ENCODE data around the gene JUN. TPM values are rescaled to one million over a fixed set of nuclear protein-coding genes. Genes with fewer than 3 reads are reported as not detected.

The JUN gene
- total RNA-seq, 1 donor = 55.0 TPM

- no peak for TF ChIP-seq CTCF (IDR thresholded peaks at IDR 0.05; ENCODE audit: insufficient read depth, low read length)
- no peak for DNase-seq (ENCODE audit: low read depth)
- no peak overlapping the region for H3K4me3 ChIP-seq (ENCODE audit: low read depth, low read length)
Observed at GRCh38 chr1:58765441-58765840, 18.4 kb downstream of the JUN start.

DNA sequence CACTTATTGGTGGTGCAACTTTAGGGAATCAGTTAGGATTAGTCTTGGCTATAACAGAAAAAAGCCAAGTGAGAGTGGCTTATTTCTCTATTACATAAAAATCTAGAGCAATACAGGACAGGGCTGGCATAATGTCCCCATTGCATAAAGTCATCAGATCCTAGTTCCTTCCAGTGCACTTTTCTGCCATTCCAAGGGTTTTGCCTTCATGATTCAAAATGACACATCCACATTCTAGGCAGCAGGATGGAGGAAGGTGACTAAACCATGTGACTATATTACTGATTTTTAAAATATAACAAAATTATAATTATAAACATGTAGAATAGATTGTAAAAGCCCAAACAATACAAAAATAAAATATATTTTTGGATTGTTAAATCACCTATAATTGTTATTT, 18.8 kb downstream of the JUN start:
- H3K4me3 ChIP-seq (ENCODE audit: low read depth, low read length) = no peak overlapping the region
- DNase-seq (ENCODE audit: low read depth) = no peak
- no peak for TF ChIP-seq CTCF (IDR thresholded peaks at IDR 0.05; ENCODE audit: insufficient read depth, low read length)

DNA sequence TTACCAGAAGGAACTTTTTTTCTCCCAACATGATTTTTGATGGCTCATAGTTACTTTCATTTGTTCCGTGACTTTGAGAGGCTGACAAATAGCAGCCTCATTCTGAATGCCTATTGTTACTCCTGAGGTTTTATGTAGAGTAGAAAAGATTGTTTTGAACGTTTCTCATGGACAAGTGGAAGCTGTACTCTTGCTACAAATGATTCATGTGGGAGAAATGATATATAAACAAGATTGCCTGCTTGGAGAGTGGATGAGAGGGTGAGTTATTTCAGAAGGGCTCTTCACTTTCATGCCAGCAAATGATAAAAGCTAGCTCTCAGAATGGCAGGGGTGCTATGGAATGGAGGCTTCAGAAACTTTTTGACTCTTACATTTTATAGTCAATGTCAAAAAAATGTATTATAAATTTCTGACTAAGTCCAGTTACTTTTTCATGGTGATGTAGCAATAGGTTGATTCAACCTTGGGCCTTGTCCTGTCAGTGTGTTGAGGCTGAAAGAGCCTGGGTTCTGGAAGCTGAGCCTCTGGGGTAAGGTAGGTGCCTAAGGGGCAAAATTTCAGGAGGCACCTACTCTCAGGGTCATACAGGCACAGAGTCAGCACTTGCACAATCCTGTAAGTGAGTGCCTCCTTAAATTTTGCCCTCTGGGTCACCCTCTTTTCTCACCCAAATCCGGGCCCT, 19.4 kb downstream of the JUN start:
- TF ChIP-seq CTCF (IDR thresholded peaks at IDR 0.05; ENCODE audit: insufficient read depth, low read length) = no peak
- H3K4me3 ChIP-seq (ENCODE audit: low read depth, low read length) = peak overlapping the region; percentile 16

GRCh38 chr1:58763214-58763613, 20.6 kb downstream of the JUN start:
- peak; percentile 79 for DNase-seq (ENCODE audit: low read depth)
- no peak overlapping the region for H3K4me3 ChIP-seq (ENCODE audit: low read depth, low read length)
- TF ChIP-seq CTCF (IDR thresholded peaks at IDR 0.05; ENCODE audit: insufficient read depth, low read length) = no peak

More for the DNA sequence above, 19.4 kb downstream of the JUN start:
- peak; percentile 90 for DNase-seq (ENCODE audit: low read depth)

DNA sequence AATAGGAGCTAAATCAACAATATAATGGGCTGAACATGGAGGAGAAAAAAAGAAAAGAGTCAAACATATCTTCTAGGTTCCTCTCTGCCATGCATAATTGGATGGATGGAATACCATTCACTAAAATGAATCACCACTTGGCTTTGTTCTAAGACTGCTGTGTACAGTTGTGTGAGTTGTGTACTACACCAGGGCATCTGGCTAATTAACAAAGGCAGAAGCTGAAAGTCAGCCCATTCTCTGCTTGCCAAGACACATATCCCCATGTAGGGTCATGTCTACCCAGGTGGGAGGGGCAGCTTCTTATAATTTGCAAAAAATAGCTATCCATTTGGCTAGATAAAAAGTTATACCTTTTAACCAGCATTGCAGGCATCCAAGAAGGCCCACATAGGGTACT, 21.0 kb downstream of the JUN start:
- peak; percentile 80 for DNase-seq (ENCODE audit: low read depth)
- no peak for TF ChIP-seq CTCF (IDR thresholded peaks at IDR 0.05; ENCODE audit: insufficient read depth, low read length)
- no peak overlapping the region for H3K4me3 ChIP-seq (ENCODE audit: low read depth, low read length)

GRCh38 chr1:58755468-58755872, 28.4 kb downstream of the JUN start:
- DNase-seq (ENCODE audit: low read depth) = peak; percentile 100
- TF ChIP-seq CTCF (IDR thresholded peaks at IDR 0.05; ENCODE audit: insufficient read depth, low read length) = no peak
- peak overlapping the region; percentile 1 for H3K4me3 ChIP-seq (ENCODE audit: low read depth, low read length)
